ENCODE measurements around the gene MMEL1. TPM values are rescaled to one million over a fixed set of nuclear protein-coding genes. Genes with fewer than 3 reads are reported as not detected.

The MMEL1 gene
- total RNA-seq, 2 donors from 2014 or later: not detected

DNA sequence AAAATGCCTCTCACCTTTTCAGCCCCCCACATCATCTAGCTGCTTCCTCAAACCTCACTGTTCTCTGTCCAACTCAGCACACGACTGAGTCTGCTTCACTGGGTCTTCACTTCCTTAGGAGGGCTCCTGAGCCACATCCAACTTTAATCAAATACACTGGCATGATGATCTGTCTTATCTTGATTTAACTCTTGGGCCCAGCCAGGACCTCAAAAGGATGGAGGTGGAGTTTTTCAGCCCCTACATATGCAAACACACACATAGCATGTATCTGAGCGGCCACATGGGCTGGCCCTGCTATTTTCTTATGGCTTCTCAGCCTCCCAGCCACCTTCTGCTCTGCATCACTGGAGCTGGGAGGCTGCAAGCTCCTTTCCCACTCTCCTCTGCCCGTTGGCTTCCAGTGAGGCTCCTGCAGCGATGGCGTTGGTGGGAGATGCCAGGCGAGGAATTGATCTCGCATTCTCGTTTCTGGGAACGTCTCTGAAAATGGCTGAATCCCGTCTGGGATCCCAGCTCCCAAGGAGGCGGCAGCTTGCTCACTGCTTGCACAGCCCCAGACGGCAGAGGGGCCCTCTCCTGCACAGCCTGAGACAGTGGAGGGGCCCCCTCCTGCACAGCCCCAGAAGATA lies 48.0 kb downstream of the MMEL1 start:
- H3K4me1 ChIP-seq (ENCODE audit: control insufficient read depth in 1 of 2, low read depth in 2 of 2): peaks cover 4 to 23% of the 10 kb centered on the region in 2 donors
- no peak for DNase-seq (ENCODE audit: low spot score)
- TF ChIP-seq, protein P1, sequence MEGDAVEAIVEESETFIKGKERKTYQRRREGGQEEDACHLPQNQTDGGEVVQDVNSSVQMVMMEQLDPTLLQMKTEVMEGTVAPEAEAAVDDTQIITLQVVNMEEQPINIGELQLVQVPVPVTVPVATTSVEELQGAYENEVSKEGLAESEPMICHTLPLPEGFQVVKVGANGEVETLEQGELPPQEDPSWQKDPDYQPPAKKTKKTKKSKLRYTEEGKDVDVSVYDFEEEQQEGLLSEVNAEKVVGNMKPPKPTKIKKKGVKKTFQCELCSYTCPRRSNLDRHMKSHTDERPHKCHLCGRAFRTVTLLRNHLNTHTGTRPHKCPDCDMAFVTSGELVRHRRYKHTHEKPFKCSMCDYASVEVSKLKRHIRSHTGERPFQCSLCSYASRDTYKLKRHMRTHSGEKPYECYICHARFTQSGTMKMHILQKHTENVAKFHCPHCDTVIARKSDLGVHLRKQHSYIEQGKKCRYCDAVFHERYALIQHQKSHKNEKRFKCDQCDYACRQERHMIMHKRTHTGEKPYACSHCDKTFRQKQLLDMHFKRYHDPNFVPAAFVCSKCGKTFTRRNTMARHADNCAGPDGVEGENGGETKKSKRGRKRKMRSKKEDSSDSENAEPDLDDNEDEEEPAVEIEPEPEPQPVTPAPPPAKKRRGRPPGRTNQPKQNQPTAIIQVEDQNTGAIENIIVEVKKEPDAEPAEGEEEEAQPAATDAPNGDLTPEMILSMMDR (IDR thresholded peaks at IDR 0.05): no peak
- H3K27me3 ChIP-seq (replicated peaks; ENCODE audit: insufficient read depth): no peaks in the 10 kb centered on the region
- ATAC-seq (ENCODE audit: insufficient number of reproducible peaks, low FRiP score, low read depth): no peak
- peak overlapping the region; percentile 88 to 89 for H3K27ac ChIP-seq
- H3K9me3 ChIP-seq: no peaks in the 10 kb centered on the region
- H3K36me3 ChIP-seq: no peaks in the 10 kb centered on the region
- peak overlapping the region; percentile 90 for H3K4me3 ChIP-seq

DNA sequence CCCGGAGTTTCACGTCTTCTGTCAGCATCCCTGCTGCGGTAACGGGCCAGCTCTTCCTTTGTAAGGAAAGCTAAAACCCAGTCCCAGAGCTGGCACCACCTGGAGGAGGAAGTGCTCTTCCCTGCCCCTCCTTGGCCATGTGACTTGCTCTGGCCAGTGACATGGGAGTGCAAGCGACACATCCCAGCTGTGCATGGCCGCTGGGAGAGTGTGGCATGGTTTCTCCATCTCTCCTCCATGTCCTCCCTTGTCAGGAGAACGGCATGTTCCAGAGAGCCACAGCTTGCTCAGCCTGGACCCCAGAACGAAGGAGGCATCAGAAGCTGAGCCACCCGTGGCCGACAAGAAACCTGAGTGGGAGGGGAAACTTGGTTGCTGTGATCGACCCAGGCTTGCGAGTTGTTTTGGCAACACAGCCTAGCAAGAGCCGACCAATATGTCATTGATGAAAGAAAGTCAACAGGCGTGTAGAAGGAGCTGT lies 48.9 kb downstream of the MMEL1 start:
- TF ChIP-seq, protein P1 (IDR thresholded peaks at IDR 0.05): no peak
- no peak overlapping the region for H3K27ac ChIP-seq
- H3K9me3 ChIP-seq: no peaks in the 10 kb centered on the region
- H3K36me3 ChIP-seq: no peaks in the 10 kb centered on the region
- ATAC-seq (ENCODE audit: insufficient number of reproducible peaks, low FRiP score, low read depth) (no peak), DNase-seq (ENCODE audit: low spot score) (no peak)
- H3K4me1 ChIP-seq (ENCODE audit: control insufficient read depth in 1 of 2, low read depth in 2 of 2): peaks cover 4 to 23% of the 10 kb centered on the region in 2 donors
- no peak overlapping the region for H3K4me3 ChIP-seq
- no peaks in the 10 kb centered on the region for H3K27me3 ChIP-seq (replicated peaks; ENCODE audit: insufficient read depth)

DNA sequence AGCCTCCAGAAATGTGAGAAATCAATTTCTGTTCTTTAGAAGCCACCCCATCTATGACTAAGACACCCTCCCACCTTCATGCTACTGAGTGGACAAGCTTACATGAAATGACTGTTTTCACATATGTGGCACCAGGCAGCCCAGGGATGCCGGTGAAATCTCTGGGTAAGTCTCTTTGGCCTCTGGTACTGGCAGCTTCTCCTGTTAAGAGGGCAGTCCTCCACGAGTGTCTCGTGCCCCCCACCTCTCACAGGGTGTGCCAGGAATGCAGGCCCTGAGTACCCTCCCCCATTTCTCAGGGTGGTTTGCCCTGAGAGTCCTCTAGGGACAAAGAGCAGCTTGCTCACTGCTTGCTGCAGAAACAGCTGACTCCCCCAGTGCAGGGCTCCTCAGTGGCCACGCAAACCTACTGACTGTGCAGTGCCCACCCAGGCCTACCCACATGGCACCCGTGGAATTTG lies 49.5 kb downstream of the MMEL1 start:
- TF ChIP-seq, protein P1 (IDR thresholded peaks at IDR 0.05): no peak
- ATAC-seq (ENCODE audit: insufficient number of reproducible peaks, low FRiP score, low read depth): no peak
- no peak overlapping the region for H3K4me3 ChIP-seq
- H3K27ac ChIP-seq: no peak overlapping the region
- DNase-seq (ENCODE audit: low spot score): no peak
- H3K4me1 ChIP-seq (ENCODE audit: control insufficient read depth in 1 of 2, low read depth in 2 of 2): peaks cover 4 to 23% of the 10 kb centered on the region in 2 donors
- no peaks in the 10 kb centered on the region for H3K36me3 ChIP-seq
- no peaks in the 10 kb centered on the region for H3K27me3 ChIP-seq (replicated peaks; ENCODE audit: insufficient read depth)
- H3K9me3 ChIP-seq: no peaks in the 10 kb centered on the region

DNA sequence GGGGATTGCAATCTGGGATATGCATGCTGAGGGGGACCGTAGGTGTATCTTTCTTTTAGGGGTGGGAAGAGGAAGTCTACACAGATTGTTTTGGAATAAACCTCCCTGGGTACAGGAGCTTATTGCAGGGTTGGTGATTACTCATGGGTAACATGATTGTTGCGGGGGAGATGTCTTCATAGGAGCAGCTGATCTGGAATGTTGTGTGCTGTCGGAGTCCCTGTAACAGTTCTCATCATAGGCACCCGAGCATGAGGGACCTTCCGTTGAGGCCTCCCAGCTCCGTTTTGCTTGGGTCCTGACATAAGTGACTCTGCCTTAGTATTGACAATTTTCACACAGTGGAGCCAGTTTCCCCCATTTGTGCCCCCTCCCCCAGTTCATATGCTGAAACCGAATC lies 50.4 kb downstream of the MMEL1 start:
- Histone ChIP-seq H3K4me3 (no peak overlapping the region), H3K4me1 (ENCODE audit: control insufficient read depth in 1 of 2, low read depth in 2 of 2) (peaks cover 3 to 17% of the 10 kb centered on the region in 2 donors), H3K27me3 (replicated peaks; ENCODE audit: insufficient read depth) (no peaks in the 10 kb centered on the region), H3K27ac (no peak overlapping the region), H3K36me3 (no peaks in the 10 kb centered on the region), H3K9me3 (no peaks in the 10 kb centered on the region)
- TF ChIP-seq, protein P1 (IDR thresholded peaks at IDR 0.05): no peak
- DNase-seq (ENCODE audit: low spot score): no peak
- ATAC-seq (ENCODE audit: insufficient number of reproducible peaks, low FRiP score, low read depth): no peak

DNA sequence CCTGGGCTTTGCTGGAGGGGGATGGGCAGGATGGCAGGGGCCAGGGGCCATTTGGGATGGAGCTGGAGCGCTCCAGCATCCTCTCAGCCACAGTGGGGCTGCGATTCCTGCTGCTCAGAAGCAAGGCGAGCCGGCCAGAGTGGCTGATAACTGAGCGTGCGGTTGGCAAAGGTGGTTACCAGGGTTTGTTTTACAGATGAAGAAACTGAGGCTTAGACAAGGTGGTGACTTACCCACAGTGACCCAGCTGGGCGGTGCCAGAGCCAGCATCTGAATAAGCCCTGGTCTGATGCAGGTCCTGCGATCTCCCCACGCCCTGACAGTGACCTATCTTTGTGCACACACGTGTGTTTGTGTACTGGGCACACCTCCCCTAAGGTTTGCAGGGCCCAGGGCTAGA lies 52.1 kb downstream of the MMEL1 start:
- TF ChIP-seq, protein P1 (IDR thresholded peaks at IDR 0.05): no peak
- DNase-seq (ENCODE audit: low spot score): no peak
- H3K4me3 ChIP-seq: no peak overlapping the region
- no peaks in the 10 kb centered on the region for H3K36me3 ChIP-seq
- no peak for ATAC-seq (ENCODE audit: insufficient number of reproducible peaks, low FRiP score, low read depth)
- H3K27me3 ChIP-seq (replicated peaks; ENCODE audit: insufficient read depth): no peaks in the 10 kb centered on the region
- H3K27ac ChIP-seq: no peak overlapping the region
- no peaks in the 10 kb centered on the region for H3K9me3 ChIP-seq
- H3K4me1 ChIP-seq (ENCODE audit: control insufficient read depth in 1 of 2, low read depth in 2 of 2): peaks cover 0 to 13% of the 10 kb centered on the region in 2 donors

All from thoracic aorta (tissue), 2 donors.